HUES64 (cell line): ENCODE results near the gene TUBD1.

Experiments used
- H3K27ac ChIP-seq: 2 replicates; pipeline ENCODE4 v1.7.0; 2013; ENCODE audit warnings: low read depth, low read length, inconsistent platforms
- H3K27me3 ChIP-seq: 2 replicates; pipeline ENCODE4 v1.6.1; 2013; ENCODE audit warnings: mild to moderate bottlenecking, low read length; ENCODE audit not compliant: insufficient read depth
- H3K36me3 ChIP-seq: 2 replicates; pipeline ENCODE4 v1.6.1; 2013; ENCODE audit warnings: mild to moderate bottlenecking, low read length; ENCODE audit not compliant: insufficient read depth
- H3K4me1 ChIP-seq: 2 replicates; pipeline ENCODE4 v1.6.1; 2013; ENCODE audit warnings: mild to moderate bottlenecking, low read length, moderate library complexity; ENCODE audit not compliant: insufficient read depth
- H3K4me3 ChIP-seq: 2 replicates; pipeline ENCODE4 v1.5.1; 2013; ENCODE audit warnings: mild to moderate bottlenecking, low read length, moderate library complexity
- H3K9ac ChIP-seq: 2 replicates; pipeline ENCODE4 v1.6.1; 2013; ENCODE audit warnings: mild to moderate bottlenecking, low read depth, low read length
- H3K9me3 ChIP-seq: 2 replicates; pipeline ENCODE4 v1.6.1; 2013; ENCODE audit warnings: low read depth, low read length; ENCODE audit not compliant: insufficient read depth
- WGBS: fragments of 150-250, 120-280 bp; methylation state at CpG from one replicate; pipeline ENCODE4 v1.1.7; 2013; ENCODE audit warnings: missing lambda C conversion rate; 5-methylcytosine and 5-hydroxymethylcytosine counted together

TUBD1 gene

DNA sequence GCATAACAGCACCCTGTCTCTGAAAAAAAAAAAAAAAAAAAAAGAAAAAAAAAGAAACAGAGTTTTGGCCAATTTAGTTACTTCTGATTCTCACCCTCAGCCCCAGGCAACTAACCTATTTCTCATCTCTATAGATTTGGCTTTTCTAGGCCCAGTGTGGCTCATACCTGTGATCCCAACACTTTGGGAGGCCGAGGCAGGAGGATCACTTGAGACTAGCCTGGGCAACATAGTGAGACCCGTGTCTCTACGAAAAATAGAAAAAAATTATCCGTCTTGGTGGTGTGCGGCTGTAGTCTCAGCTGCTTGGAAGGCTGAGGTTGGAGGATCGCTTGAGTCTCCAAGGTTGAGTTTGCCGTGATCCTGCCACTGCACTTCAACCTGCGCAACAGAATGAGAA, 8.9 kb upstream of the TUBD1 start:
- no peak overlapping the region for H3K27ac ChIP-seq
- H3K9me3 ChIP-seq: no peaks in the 10 kb centered on the region
- no peak overlapping the region for H3K9ac ChIP-seq
- H3K4me3 ChIP-seq: no peak overlapping the region
- no peaks in the 10 kb centered on the region for H3K36me3 ChIP-seq
- no peaks in the 10 kb centered on the region for H3K27me3 ChIP-seq
- WGBS: 97% methylated on average over 7 of the region's 8 CpGs
- no peaks in the 10 kb centered on the region for H3K4me1 ChIP-seq

DNA sequence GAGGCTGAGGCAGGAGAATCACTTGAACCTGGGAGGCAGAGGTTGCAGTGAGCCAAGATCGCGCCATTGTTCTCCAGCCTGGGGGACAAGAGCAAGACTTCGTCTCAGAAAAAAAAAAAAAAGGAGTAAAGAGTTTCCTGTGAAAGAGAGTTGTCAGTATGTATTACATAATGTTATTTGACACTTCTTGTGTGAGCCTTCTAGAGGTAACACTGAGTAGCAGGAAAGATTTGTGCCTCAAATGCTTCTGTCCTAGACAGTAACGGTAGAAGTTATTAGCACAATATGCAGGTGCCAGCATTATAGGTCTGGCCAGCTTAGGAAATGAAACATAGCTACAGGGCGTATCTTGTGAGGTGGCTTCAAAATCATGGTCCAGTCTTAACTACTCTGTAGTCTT, 6.4 kb upstream of the TUBD1 start:
- WGBS: 92% methylated on average over 5 of the region's 5 CpGs

DNA sequence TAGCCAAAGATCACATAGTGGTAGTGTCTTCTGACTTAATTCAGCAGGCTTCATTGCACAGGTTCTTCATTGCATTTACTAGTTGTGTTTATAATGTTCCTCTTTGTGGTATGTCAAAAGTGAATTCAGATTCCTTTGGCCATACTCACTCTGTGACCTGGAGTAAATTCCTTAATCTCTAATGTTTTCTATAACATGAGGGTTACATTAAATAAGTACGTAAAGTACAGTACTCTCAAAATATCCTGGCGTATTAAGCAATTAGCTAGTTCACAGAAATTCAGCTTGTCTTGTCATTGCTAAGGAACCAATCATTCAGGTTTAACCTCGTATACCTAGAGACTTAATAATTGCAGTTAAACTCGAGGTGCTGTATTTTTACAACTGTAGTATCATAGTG, 4.3 kb upstream of the TUBD1 start:
- 96% methylated on average over 4 of the region's 4 CpGs for WGBS
- Histone ChIP-seq H3K27ac (no peak overlapping the region), H3K9ac (no peak overlapping the region)

More for the DNA sequence above, 6.4 kb upstream of the TUBD1 start:
- Histone ChIP-seq H3K27me3 (no peaks in the 10 kb centered on the region), H3K36me3 (no peaks in the 10 kb centered on the region), H3K4me1 (peaks cover 2% of the 10 kb centered on the region; the same call in 1 of the 2 replicates), H3K4me3 (no peak overlapping the region), H3K9ac (no peak overlapping the region), H3K27ac (no peak overlapping the region), H3K9me3 (no peaks in the 10 kb centered on the region)

DNA sequence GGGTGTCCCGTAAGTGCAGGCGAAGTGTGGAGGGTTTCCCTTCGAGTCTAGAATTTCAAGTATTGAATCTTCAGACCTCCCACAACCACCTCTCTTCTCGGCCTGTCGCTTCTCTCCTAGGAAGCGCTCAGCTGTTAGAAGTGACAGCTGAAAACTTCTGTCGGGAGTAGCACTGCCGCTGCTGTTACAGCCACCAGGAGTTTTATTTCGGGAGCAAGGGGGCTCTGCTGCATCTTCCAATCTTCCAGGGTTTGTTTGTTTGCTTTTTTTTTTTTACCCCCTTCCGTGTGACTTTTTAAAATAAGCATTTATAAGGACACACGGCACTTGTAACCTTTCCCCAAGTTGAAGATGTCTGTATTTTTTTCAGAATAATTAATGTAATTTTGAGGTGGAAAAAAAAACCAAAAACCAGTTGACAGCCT, 945 bp upstream of the TUBD1 start:
- H3K4me1 ChIP-seq: peaks cover 10% of the 10 kb centered on the region; the same call in 1 of the 2 replicates
- WGBS: 13% methylated on average over 10 of the region's 11 CpGs
- H3K27me3 ChIP-seq: no peaks in the 10 kb centered on the region
- H3K36me3 ChIP-seq: peaks cover 6% of the 10 kb centered on the region; the same call in 1 of the 2 replicates
- no peak overlapping the region for H3K27ac ChIP-seq
- peak overlapping the region; percentile 90 for H3K4me3 ChIP-seq
- H3K9ac ChIP-seq: peak overlapping the region; percentile 66
- H3K9me3 ChIP-seq: no peaks in the 10 kb centered on the region

More for the DNA sequence above, 4.3 kb upstream of the TUBD1 start:
- Histone ChIP-seq H3K4me1 (peaks cover 7% of the 10 kb centered on the region; the same call in 1 of the 2 replicates), H3K36me3 (no peaks in the 10 kb centered on the region), H3K4me3 (no peak overlapping the region), H3K27me3 (no peaks in the 10 kb centered on the region), H3K9me3 (no peaks in the 10 kb centered on the region)

DNA sequence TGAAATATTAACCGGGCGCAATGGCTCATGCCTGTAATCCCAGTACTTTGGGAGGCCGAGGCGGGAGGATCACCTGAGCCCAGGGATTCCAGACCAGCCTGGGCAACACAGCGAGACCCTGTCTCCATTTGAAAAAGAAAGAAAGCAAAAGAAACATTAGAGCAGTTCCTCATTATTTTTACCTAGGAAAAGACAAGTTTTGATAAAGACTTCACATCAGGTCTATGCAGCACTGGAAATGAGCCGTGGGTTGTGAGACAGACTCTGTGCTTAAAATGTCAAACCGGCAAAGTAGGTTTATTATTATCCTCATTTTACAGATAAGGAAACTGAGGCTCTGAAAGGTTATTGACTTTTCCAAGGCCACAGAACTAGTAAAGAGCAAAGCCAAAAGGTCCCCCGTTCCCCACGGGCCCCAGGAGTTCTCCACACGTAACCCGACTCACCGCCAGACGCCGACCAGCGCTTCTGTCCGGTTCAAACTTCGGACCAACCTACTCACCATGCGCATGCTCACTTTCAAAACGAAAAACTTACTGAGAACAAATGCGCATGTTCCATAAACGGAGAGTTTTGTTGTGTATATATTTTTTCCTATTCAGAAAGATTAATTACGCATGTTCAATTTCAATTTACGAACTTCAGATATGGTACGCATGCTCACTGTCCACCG, 356 bp downstream of the TUBD1 start:
- Histone ChIP-seq H3K27me3 (no peaks in the 10 kb centered on the region), H3K9me3 (no peaks in the 10 kb centered on the region), H3K9ac (peak overlapping the region; percentile 75), H3K27ac (no peak overlapping the region), H3K4me3 (peak overlapping the region; percentile 90), H3K36me3 (peaks cover 13% of the 10 kb centered on the region), H3K4me1 (peaks cover 10% of the 10 kb centered on the region; the same call in 1 of the 2 replicates)
- WGBS: 21% methylated on average over 21 of the region's 25 CpGs

DNA sequence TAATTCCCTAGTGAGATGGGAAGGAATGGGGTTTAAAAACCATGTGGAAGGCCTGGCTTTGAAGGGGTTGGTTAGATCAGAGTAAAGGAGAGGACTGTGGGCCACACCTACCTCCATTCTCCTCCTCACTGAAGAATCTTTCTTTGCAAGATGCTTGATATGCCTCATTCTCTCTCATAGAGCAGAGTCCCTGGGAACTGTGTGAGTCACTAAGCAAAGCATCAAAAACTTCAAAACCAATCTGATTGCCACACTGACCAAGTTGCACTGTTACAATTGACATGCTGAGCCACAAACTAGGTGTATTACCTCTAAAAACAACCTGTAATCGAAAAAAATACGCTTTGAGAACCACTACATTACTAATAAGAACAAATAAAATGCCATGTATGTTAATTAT, 2.0 kb downstream of the TUBD1 start:
- Histone ChIP-seq H3K4me3 (no peak overlapping the region), H3K36me3 (peaks cover 20% of the 10 kb centered on the region), H3K27me3 (no peaks in the 10 kb centered on the region), H3K9ac (no peak overlapping the region), H3K27ac (no peak overlapping the region), H3K9me3 (no peaks in the 10 kb centered on the region), H3K4me1 (peaks cover 10% of the 10 kb centered on the region; the same call in 1 of the 2 replicates)
- WGBS: 100% methylated on average over 2 of the region's 2 CpGs

DNA sequence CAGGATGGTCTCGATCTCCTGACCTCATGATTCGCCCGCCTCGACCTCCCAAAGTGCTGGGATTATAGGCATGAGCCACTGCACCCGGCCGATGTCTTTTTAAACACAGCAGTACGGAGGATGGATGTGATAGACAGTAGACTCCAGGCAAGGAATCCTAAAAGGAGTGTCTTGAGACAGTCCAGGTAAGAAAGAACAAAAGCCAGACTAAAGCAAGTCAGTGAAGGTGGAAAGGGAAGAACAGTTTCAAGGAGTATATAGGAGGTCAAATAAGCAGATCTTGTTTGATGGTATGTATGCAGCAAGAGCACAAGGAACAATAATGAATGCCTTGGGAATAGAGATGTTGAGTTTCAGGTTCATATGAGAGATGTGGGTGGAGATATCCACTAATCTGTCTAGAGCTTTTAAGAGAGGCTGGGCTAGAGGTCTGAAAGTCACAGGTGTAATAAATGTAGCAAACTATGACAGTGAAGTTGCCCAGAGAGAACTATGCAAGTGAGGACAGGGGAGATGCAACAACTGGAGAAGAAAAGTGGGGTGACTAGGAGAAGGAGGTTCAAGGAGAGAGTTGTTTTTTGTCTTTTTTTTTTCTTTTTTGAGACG, 4.5 kb downstream of the TUBD1 start:
- Histone ChIP-seq H3K4me1 (peaks cover 4% of the 10 kb centered on the region; the same call in 1 of the 2 replicates), H3K9me3 (no peaks in the 10 kb centered on the region), H3K27me3 (no peaks in the 10 kb centered on the region), H3K9ac (no peak overlapping the region), H3K4me3 (no peak overlapping the region), H3K27ac (no peak overlapping the region), H3K36me3 (peaks cover 41% of the 10 kb centered on the region)
- 93% methylated on average over 8 of the region's 8 CpGs for WGBS

DNA sequence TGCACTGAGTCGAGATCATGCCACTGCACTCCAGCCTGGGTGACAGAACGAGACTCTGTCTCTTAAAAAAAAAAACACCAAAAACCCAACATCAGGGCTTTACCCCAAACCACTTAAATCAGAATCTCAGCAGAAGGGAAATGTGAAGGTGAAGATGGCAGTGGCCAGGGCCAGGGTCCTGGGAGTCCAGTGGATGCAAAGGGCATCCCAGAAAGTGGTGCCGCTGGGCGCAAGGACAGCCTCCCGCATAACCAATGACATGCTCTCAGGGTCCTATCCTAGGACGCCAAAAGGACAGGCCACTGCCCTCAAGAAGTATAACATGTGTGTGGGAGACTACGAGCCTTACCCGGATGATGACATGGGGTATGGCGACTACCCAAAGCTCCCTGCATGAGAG, 7.9 kb downstream of the TUBD1 start:
- no peaks in the 10 kb centered on the region for H3K9me3 ChIP-seq
- peaks cover 47% of the 10 kb centered on the region for H3K36me3 ChIP-seq
- no peaks in the 10 kb centered on the region for H3K4me1 ChIP-seq
- H3K27ac ChIP-seq: no peak overlapping the region
- H3K4me3 ChIP-seq: no peak overlapping the region
- no peaks in the 10 kb centered on the region for H3K27me3 ChIP-seq
- WGBS: 96% methylated on average over 9 of the region's 9 CpGs
- no peak overlapping the region for H3K9ac ChIP-seq

DNA sequence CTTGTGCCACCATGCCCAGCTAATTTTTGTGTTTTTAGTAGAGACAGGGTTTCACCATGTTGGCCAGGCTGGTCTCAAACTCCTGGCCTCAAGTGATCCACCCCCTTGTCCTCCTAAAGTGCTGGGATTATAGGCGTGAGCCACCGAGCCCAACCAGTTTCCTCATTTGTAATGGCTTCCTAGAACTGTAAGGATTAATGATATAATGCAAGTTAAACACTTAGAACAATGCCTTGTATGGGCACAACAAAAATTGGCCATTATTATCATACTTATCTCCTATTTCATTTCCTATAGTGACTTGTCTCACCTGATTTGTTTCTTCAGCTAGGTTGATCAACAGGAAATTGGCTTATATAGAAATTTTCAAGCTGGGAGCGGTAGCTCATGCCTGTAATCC, 14.1 kb downstream of the TUBD1 start:
- Histone ChIP-seq H3K4me1 (no peaks in the 10 kb centered on the region), H3K9me3 (no peaks in the 10 kb centered on the region), H3K9ac (no peak overlapping the region), H3K36me3 (peaks cover 58% of the 10 kb centered on the region), H3K27me3 (no peaks in the 10 kb centered on the region), H3K4me3 (no peak overlapping the region), H3K27ac (no peak overlapping the region)
- WGBS: 93% methylated on average over 3 of the region's 3 CpGs

DNA sequence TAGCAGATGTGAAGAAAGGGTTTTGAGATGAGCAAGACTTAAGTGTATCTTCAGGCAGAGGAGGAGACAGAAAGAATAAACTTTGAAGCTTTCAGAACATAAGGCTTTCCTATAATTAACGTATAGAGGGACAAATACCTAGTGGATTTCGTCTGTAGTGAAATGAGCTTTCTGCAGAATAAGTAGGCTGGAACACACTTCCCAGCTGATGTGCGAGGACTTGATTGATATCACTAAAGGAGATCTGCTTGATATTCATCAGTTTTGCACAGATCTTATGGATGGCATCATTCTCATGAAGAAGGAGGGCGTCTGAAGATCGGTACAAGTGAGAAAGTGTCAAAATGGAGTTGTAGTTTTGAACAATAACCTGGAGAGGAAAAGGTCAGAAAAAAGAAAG, 14.8 kb downstream of the TUBD1 start:
- Histone ChIP-seq H3K36me3 (peaks cover 61% of the 10 kb centered on the region), H3K9ac (no peak overlapping the region), H3K9me3 (no peaks in the 10 kb centered on the region), H3K27me3 (no peaks in the 10 kb centered on the region), H3K4me3 (no peak overlapping the region), H3K27ac (no peak overlapping the region), H3K4me1 (no peaks in the 10 kb centered on the region)
- 96% methylated on average over 5 of the region's 5 CpGs for WGBS

DNA sequence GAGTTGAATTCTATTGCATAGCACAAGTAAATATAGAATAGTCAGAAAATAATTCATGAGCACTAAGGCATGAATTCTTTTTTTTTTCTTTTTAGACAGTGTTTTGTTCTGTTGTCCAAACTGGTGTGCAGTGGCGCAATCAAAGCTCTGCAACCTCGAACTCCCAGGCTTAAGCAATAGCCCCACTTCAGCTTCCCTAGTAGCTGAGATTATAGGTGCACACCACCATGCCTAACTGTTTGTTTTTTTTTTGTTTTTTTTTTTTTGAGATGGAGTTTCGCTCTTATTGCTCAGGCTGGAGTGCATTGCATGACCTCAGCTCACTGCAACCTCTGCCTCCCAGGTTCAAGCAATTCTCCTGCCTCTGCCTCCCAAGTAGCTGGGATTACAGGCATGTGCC, 16.6 kb downstream of the TUBD1 start:
- no peak overlapping the region for H3K9ac ChIP-seq
- H3K27ac ChIP-seq: no peak overlapping the region
- H3K9me3 ChIP-seq: no peaks in the 10 kb centered on the region
- no peak overlapping the region for H3K4me3 ChIP-seq
- WGBS: 95% methylated on average over 3 of the region's 3 CpGs
- no peaks in the 10 kb centered on the region for H3K4me1 ChIP-seq
- H3K36me3 ChIP-seq: peaks cover 66% of the 10 kb centered on the region
- H3K27me3 ChIP-seq: no peaks in the 10 kb centered on the region
